GF-D8 (cell line): ENCODE results near the gene CCDC38.
A peak's percentile ranks its signal among the peaks of the same experiment; 100 is the strongest.

ENCODE experiments used
- DNase-seq: peaks from one replicate; lab custom pipeline; 2025; lab: John Stamatoyannopoulos, UW

Gene CCDC38

GRCh38 chr12:95962222-95962621, 19.8 kb upstream of the CCDC38 start:
- DNase-seq, result no peak

GRCh38 chr12:95960241-95960640, 17.8 kb upstream of the CCDC38 start:
- no peak for DNase-seq

GRCh38 chr12:95959107-95959506, 16.7 kb upstream of the CCDC38 start:
- DNase-seq, result no peak

- DNase-seq, result no peak
Observed at GRCh38 chr12:95956557-95957145, 14.2 kb upstream of the CCDC38 start.

- DNase-seq, result no peak
Observed at GRCh38 chr12:95955549-95956159, 13.2 kb upstream of the CCDC38 start.

GRCh38 chr12:95953000-95953399, 10.6 kb upstream of the CCDC38 start:
- DNase-seq, result no peak

GRCh38 chr12:95951515-95951914, 9.1 kb upstream of the CCDC38 start:
- DNase-seq, result no peak

- no peak for DNase-seq
Observed at GRCh38 chr12:95949477-95950206, 7.2 kb upstream of the CCDC38 start.

GRCh38 chr12:95944108-95944704, 1.8 kb upstream of the CCDC38 start:
- DNase-seq, result no peak

GRCh38 chr12:95943330-95943842, 972 bp upstream of the CCDC38 start, which contains the start of gene AMDHD1:
AMDHD1 (plus strand) TSS chr12:95943331; CDS start chr12:95943399, 68 bp downstream.
- no peak for DNase-seq

- DNase-seq, result no peak
Observed at GRCh38 chr12:95942101-95942523, 302 bp downstream of the CCDC38 start.

- DNase-seq, result no peak
Observed at GRCh38 chr12:95940514-95940913, 1.9 kb downstream of the CCDC38 start.

- DNase-seq, result no peak
Observed at GRCh38 chr12:95922231-95922630, 20.2 kb downstream of the CCDC38 start.

- no peak for DNase-seq
Observed at GRCh38 chr12:95919110-95919509, 23.3 kb downstream of the CCDC38 start.

GRCh38 chr12:95918194-95918993, 24.0 kb downstream of the CCDC38 start:
- DNase-seq, result peak; percentile 2

GRCh38 chr12:95909871-95910270, 32.5 kb downstream of the CCDC38 start:
- no peak for DNase-seq

- DNase-seq, result no peak
Observed at GRCh38 chr12:95908573-95908972, 33.8 kb downstream of the CCDC38 start.

GRCh38 chr12:95898081-95898480, 44.3 kb downstream of the CCDC38 start:
- DNase-seq, result no peak

- no peak for DNase-seq
Observed at GRCh38 chr12:95896846-95897245, 45.6 kb downstream of the CCDC38 start.

- DNase-seq, result no peak
Observed at GRCh38 chr12:95890958-95891357, 51.5 kb downstream of the CCDC38 start.

- DNase-seq, result no peak
Observed at GRCh38 chr12:95887311-95887710, 55.1 kb downstream of the CCDC38 start.

- DNase-seq, result no peak
Observed at GRCh38 chr12:95884998-95885397, 57.4 kb downstream of the CCDC38 start.
